Endothelial cell of umbilical vein (primary cell): ENCODE results near the gene ASB7. TPM values are rescaled to one million over a fixed set of nuclear protein-coding genes. Genes with fewer than 3 reads are reported as not detected.

Experiments used
- BruUV-seq: library from RNA; stranded (reverse); fragments of 400-500 nt; replicated peaks from 2 replicates; lab custom pipeline; 2021; lab: Mats Ljungman, UMichigan
- CTCF ChIA-PET: fragments of 300-600, 350-600 bp; sonication (Branson Sonifier 250); formaldehyde crosslinking; loops from one replicate; lab custom pipeline; 2021; ENCODE audit warnings: antibody characterized with exemption, inconsistent platforms; lab: Charles Lee
- POLR2A ChIA-PET: fragments of 300-600, 350-600 bp; sonication (Branson Sonifier 250); formaldehyde crosslinking; loops from one replicate; lab custom pipeline; 2021; ENCODE audit warnings: antibody characterized with exemption, inconsistent platforms; lab: Charles Lee
- DNase-seq: peaks from one replicate; pipeline ENCODE4 v3.0.0-alpha.2; 2011; ENCODE audit warnings: low read depth, low spot score
- FAIRE-seq: peaks from 2 replicates; lab custom pipeline; 2011; peaks lifted over from hg19 to GRCh38; lab: Jason Lieb, UNC
- H2AFZ ChIP-seq: 2 replicates; pipeline ENCODE4 v1.6.0; 2012; ENCODE audit warnings: low read depth, low read length, control low read depth, inconsistent platforms
- H3K27ac ChIP-seq: 2 replicates; pipeline ENCODE4 v1.5.1; 2011; ENCODE audit warnings: low read depth, mild to moderate bottlenecking, control low read depth, low read length, moderate library complexity; ENCODE audit not compliant: insufficient read depth
- H3K27me3 ChIP-seq, 2 experiments: 2 replicates each; pipeline versions ENCODE4 v1.6.0 to v1.6.1; 2011; ENCODE audit warnings: low read length in 2 of 2, mixed read lengths in 1 of 2; ENCODE audit not compliant: control insufficient read depth in 2 of 2, insufficient read depth in 2 of 2
- H3K36me3 ChIP-seq, 2 experiments: 2 replicates in 1 of 2; 3 replicates in 1 of 2; pipeline ENCODE4 v1.5.1; 2011; ENCODE audit warnings: low read length in 2 of 2, mild to moderate bottlenecking in 1 of 2, moderate library complexity in 1 of 2; ENCODE audit not compliant: control insufficient read depth in 2 of 2, insufficient read depth in 2 of 2; ENCODE audit errors: extremely low read depth in 1 of 2
- H3K4me1 ChIP-seq: 3 replicates; pipeline ENCODE4 v1.5.1; 2011; ENCODE audit warnings: mild to moderate bottlenecking, low read length; ENCODE audit not compliant: control insufficient read depth, insufficient read depth; ENCODE audit errors: extremely low read depth
- H3K4me2 ChIP-seq: 2 replicates; pipeline ENCODE4 v1.6.1; 2011; ENCODE audit warnings: low read length, control low read depth, mixed read lengths; ENCODE audit not compliant: insufficient read depth
- H3K4me3 ChIP-seq, 3 experiments: fragments of 200-600 bp in 1 of 3; sonication (generic), shearing (Covaris generic) in 1 of 3; replicated peaks in 1 of 3; 2 replicates each; pipeline ENCODE4 v1.5.1; 2011 to 2016; ENCODE audit warnings: control low read depth in 3 of 3, low read length in 3 of 3, mild to moderate bottlenecking in 2 of 3, inconsistent platforms in 1 of 3, low read depth in 1 of 3, moderate library complexity in 1 of 3; ENCODE audit not compliant: insufficient read depth in 1 of 3
- H3K79me2 ChIP-seq: 2 replicates; pipeline ENCODE4 v1.6.0; 2012; ENCODE audit warnings: low read length, inconsistent platforms; ENCODE audit not compliant: control insufficient read depth, insufficient read depth
- H3K9ac ChIP-seq: replicated peaks from 2 replicates; pipeline ENCODE3; 2011; ENCODE audit warnings: low read length, control low read depth; ENCODE audit not compliant: insufficient read depth; ENCODE audit errors: extremely low read depth
- H3K9me1 ChIP-seq: replicated peaks from 3 replicates; pipeline ENCODE4 v1.6.0; 2011; ENCODE audit warnings: mild to moderate bottlenecking, low read length; ENCODE audit not compliant: control insufficient read depth, insufficient read depth; ENCODE audit errors: extremely low read depth
- H3K9me3 ChIP-seq: replicated peaks from 2 replicates; pipeline ENCODE4 v1.5.1; 2012; ENCODE audit warnings: low read length, inconsistent platforms; ENCODE audit not compliant: control insufficient read depth, insufficient read depth
- H4K20me1 ChIP-seq: replicated peaks from 2 replicates; pipeline ENCODE3; 2011; ENCODE audit warnings: mild to moderate bottlenecking, low read length; ENCODE audit not compliant: control insufficient read depth, insufficient read depth; ENCODE audit errors: extremely low read depth
- EZH2 ChIP-seq: IDR thresholded peaks from 2 replicates; pipeline ENCODE4 v1.6.1; 2012; ENCODE audit warnings: borderline replicate concordance, low read depth, mild to moderate bottlenecking, moderate library complexity, low read length, inconsistent platforms; ENCODE audit not compliant: severe bottlenecking
- FOS ChIP-seq: IDR thresholded peaks from 2 replicates; pipeline ENCODE4 v1.6.1; 2011; ENCODE audit warnings: mild to moderate bottlenecking, low read length, moderate library complexity, borderline replicate concordance; ENCODE audit not compliant: insufficient read depth
- GATA2 ChIP-seq: IDR thresholded peaks from 2 replicates; pipeline ENCODE4 v1.7.0; 2011; ENCODE audit warnings: low read depth, mild to moderate bottlenecking, moderate library complexity, mixed read lengths, low read length; ENCODE audit not compliant: insufficient read length, insufficient read depth
- JUN ChIP-seq: IDR thresholded peaks from 2 replicates; pipeline ENCODE4 v1.6.1; 2011; ENCODE audit warnings: borderline replicate concordance, low read depth; ENCODE audit not compliant: insufficient read length, insufficient read depth
- MYC ChIP-seq: IDR thresholded peaks from one replicate; pipeline ENCODE4 v1.6.1; 2011; ENCODE audit warnings: mild to moderate bottlenecking, low read depth, low read length
- POLR2A ChIP-seq: IDR thresholded peaks from 2 replicates; pipeline ENCODE4 v1.6.1; 2012; ENCODE audit warnings: low read depth, mild to moderate bottlenecking, control low read depth, low read length
- POLR2AphosphoS5 ChIP-seq: IDR thresholded peaks from 2 replicates; pipeline ENCODE4 v1.6.1; 2012; ENCODE audit warnings: low read depth, mild to moderate bottlenecking, control low read depth, low read length, moderate library complexity; ENCODE audit not compliant: insufficient read depth
- dilution Hi-C: fragments of 300-500 bp; cut with MboI; formaldehyde crosslinking; loops from one replicate; pipeline ENCODE4 v1.15.0; 2019; ENCODE audit warnings: low sequenced_read_pairs; ENCODE audit not compliant: extremely low pct_ligation_motif_present
- intact Hi-C: fragments of 100-400 bp; cut with micrococcal nuclease; formaldehyde crosslinking; loops from one replicate; pipeline ENCODE4 v1.10.0; 2022
- polyA plus RNA-seq, 4 experiments: library from polyadenylated mRNA; depleted of rRNA in 3 of 4; stranded (reverse) in 3 of 4; unstranded in 1 of 4; fragments of >200 nt; gene quantifications; 2 replicates each; pipeline versions ENCODE4 v1.2.1 to v1.2.3, GENCODE V29; 2011 to 2012; ENCODE audit warnings: missing spikeins in 1 of 4
- total RNA-seq: library from RNA; stranded (reverse); gene quantifications from 2 replicates; pipeline ENCODE4 v1.2.3, GENCODE V29; 2021
- TF ChIP-seq, protein P1 (sequence below), 2 donors: IDR thresholded peaks; 1 replicate in 1 of 2; 2 replicates in 1 of 2; pipeline ENCODE4 v1.5.1; 2011; ENCODE audit warnings: low read length in 2 of 2, mild to moderate bottlenecking in 2 of 2, moderate library complexity in 2 of 2, control low read depth in 1 of 2, inconsistent platforms in 1 of 2, low read depth in 1 of 2; ENCODE audit not compliant: insufficient read depth in 1 of 2; ENCODE audit errors: extremely low read depth in 1 of 2
- TF ChIP-seq, protein P2 (sequence below): IDR thresholded peaks from 2 replicates; pipeline ENCODE4 v1.6.1; 2011; ENCODE audit not compliant: insufficient read depth, insufficient read length

The ASB7 gene
- total and polyA plus RNA-seq, 2 donors (not counting 3 experiments of a cell fraction or from before 2014, with no cell fraction given) = 6.8 to 13.3 TPM

GRCh38 chr15:100693451-100693850 is 91.1 kb downstream of the ASB7 start:
- dilution Hi-C loops = no loop called here
- H4K20me1 ChIP-seq = no peaks in the 10 kb centered on the region
- intact Hi-C loops = no loop called here
- H3K9ac ChIP-seq = no peak overlapping the region
- POLR2A ChIA-PET = no interaction called here
- DNase-seq (no peak), FAIRE-seq (no peak)
- TF ChIP-seq, protein P1, sequence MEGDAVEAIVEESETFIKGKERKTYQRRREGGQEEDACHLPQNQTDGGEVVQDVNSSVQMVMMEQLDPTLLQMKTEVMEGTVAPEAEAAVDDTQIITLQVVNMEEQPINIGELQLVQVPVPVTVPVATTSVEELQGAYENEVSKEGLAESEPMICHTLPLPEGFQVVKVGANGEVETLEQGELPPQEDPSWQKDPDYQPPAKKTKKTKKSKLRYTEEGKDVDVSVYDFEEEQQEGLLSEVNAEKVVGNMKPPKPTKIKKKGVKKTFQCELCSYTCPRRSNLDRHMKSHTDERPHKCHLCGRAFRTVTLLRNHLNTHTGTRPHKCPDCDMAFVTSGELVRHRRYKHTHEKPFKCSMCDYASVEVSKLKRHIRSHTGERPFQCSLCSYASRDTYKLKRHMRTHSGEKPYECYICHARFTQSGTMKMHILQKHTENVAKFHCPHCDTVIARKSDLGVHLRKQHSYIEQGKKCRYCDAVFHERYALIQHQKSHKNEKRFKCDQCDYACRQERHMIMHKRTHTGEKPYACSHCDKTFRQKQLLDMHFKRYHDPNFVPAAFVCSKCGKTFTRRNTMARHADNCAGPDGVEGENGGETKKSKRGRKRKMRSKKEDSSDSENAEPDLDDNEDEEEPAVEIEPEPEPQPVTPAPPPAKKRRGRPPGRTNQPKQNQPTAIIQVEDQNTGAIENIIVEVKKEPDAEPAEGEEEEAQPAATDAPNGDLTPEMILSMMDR (IDR thresholded peaks at IDR 0.05; ENCODE audit: extremely low read depth in 1 of 2, insufficient read depth in 1 of 2, low read depth in 1 of 2, low read length in 2 of 2) = no peak
- TF ChIP-seq POLR2A = no peak
- TF ChIP-seq, protein P2, sequence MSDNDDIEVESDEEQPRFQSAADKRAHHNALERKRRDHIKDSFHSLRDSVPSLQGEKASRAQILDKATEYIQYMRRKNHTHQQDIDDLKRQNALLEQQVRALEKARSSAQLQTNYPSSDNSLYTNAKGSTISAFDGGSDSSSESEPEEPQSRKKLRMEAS = no peak
- H3K36me3 ChIP-seq = no peaks in the 10 kb centered on the region
- BruUV-seq = no TSS peak
- peaks cover 3% of the 10 kb centered on the region for H3K4me1 ChIP-seq
- H3K4me3 ChIP-seq = no peak overlapping the region
- no peaks in the 10 kb centered on the region for H3K9me1 ChIP-seq
- no peaks in the 10 kb centered on the region for H3K27me3 ChIP-seq
- H3K4me2 ChIP-seq = no peak overlapping the region
- no peak overlapping the region for H2AFZ ChIP-seq
- CTCF ChIA-PET = interaction anchor here (1.1 to 1.3 kb wide), 3 partner anchors 10 to 28 kb away, joined by 3 to 4 read pairs (median 4); no protein-coding TSS in a partner anchor
- H3K27ac ChIP-seq = no peak overlapping the region
- no peaks in the 10 kb centered on the region for H3K79me2 ChIP-seq
- no peaks in the 10 kb centered on the region for H3K9me3 ChIP-seq

GRCh38 chr15:100694381-100695021 is 92.1 kb downstream of the ASB7 start:
- Histone ChIP-seq H3K9me1 (no peaks in the 10 kb centered on the region), H4K20me1 (no peaks in the 10 kb centered on the region), H2AFZ (no peak overlapping the region), H3K27ac (no peak overlapping the region), H3K36me3 (no peaks in the 10 kb centered on the region), H3K4me2 (no peak overlapping the region), H3K4me3 (no peak overlapping the region), H3K79me2 (no peaks in the 10 kb centered on the region), H3K4me1 (peaks cover 3% of the 10 kb centered on the region), H3K9ac (no peak overlapping the region), H3K9me3 (no peaks in the 10 kb centered on the region), H3K27me3 (no peaks in the 10 kb centered on the region)
- intact Hi-C loops (no loop called here), dilution Hi-C loops (no loop called here)
- DNase-seq (peak; percentile 61), FAIRE-seq (no peak)
- TF ChIP-seq, protein P2 = no peak
- TF ChIP-seq MYC (no peak), POLR2AphosphoS5 (no peak), GATA2 (no peak), JUN (no peak), EZH2 (no peak), FOS (no peak), POLR2A (no peak)
- TF ChIP-seq, protein P1 (IDR thresholded peaks at IDR 0.05; ENCODE audit: extremely low read depth in 1 of 2, insufficient read depth in 1 of 2, low read depth in 1 of 2, low read length in 2 of 2) = no peak
- ChIA-PET CTCF (interaction anchor here (1.1 to 1.9 kb wide), 5 partner anchors 9 to 179 kb away, joined by 3 to 5 read pairs (median 4); no protein-coding TSS in a partner anchor), POLR2A (no interaction called here)
- BruUV-seq = no TSS peak
